ENCODE data around the gene GET3.
A peak's percentile ranks its signal among the peaks of the same experiment; 100 is the strongest.
"Not testable (repeated sequence)": the region's sequence is repeated elsewhere in the genome, so short reads cannot be mapped to it uniquely, and the experiment has no call there.

Gene GET3

GRCh38 chr19:12720296-12720695 lies 17.0 kb upstream of the GET3 start:
- DNase-seq = no peak

- peak; percentile 37 for DNase-seq
These were observed 16.2 kb upstream of the GET3 start for GRCh38 chr19:12720851-12721655.

DNA sequence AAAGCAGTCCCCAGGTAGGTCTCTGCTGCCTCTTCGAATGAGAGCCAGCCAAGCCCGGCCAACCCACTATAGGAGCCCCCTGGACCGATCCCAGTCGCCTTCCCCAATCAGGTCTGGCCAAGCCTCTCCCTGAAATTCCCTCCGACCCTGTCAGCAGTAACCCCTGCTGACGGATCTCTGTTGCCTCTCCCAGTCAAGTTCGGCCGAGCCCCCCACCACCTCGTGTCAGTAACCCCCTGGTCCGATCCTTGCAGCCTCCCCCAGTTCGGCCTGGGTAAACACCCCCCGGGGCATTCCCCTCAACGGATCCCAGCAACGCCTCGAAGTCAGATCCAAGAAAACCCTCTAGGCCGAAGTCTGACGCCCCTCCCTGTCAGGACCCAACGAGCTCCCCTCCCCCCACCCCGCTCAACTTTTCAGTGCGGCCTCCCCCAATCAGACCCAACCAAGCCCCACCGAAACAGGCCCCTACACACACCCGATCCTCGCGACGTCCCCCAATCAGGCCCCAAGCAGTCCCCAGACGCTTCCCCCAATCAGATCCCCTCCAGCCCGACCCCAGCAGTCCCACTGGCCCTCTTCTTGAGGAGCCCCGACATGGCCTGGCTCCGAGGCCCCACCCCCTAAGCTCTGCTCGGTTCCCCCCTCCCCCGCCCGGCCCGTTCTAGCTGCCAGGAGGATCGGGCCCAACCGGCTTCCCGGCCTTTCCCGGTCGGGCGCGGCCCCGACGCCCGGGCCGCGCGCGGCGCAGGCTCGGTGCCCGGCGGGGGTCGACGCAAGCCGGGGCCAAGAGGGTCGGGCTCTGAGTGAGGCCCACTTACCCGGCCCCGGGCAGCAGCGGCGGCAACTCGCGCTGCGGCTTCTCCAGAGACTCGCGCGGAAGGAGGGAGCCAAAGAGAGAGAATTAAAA lies 15.4 kb upstream of the GET3 start:
- DNase-seq = peak; percentile 69

DNA sequence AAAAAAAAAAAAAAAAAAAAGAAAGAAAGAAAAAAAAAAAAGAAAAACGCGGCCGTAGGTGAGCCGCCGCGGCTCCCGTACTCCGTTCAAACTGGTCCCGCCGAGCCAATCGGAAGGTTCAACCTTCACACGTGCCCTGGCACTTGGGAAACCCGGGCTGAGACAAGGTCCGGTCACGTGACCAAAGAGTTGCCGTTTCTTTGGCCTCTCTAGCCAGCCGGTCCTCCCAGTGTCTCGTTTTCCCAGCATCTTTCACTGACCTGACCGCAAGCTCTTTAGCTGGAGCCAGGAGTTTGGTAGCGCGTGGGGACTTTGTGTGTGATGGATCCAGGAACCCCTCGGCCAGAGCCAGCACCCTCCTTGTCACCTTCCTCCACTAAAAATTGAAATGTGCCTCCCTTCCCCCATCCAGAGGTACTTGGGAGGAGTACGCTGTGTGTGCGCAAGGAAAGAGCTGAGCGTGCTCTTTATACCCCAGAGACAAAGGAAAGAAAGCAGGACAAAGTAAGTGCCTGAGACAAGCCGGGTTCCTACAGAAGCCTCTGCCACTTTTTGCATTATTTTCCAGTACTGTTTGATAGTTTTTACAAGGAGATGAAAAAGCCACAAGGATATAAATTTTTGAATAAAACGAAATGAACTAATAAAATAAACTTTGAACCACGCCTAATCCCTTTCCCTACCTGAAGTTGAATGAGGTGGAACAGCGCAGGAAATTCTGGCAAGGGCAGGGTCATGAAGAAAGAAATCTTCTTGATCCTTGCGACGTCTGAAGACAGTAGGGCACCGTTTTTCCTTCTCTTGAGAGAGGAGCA lies 14.5 kb upstream of the GET3 start:
- DNase-seq = peak; percentile 96

- DNase-seq = no peak
These were observed 14.0 kb upstream of the GET3 start for GRCh38 chr19:12723381-12723640.

GRCh38 chr19:12723641-12724426 lies 13.5 kb upstream of the GET3 start, which contains the start of gene TNPO2:
Gene TNPO2, minus strand, starts transcription at chr19:12723932. Its CDS starts 2,955 bp downstream, at chr19:12720977.
- peak; percentile 86 for DNase-seq

- DNase-seq = not testable (repeated sequence)
These were observed 11.7 kb upstream of the GET3 start for GRCh38 chr19:12725612-12726011.

GRCh38 chr19:12726988-12727316 lies 10.3 kb upstream of the GET3 start:
- DNase-seq = no peak

DNA sequence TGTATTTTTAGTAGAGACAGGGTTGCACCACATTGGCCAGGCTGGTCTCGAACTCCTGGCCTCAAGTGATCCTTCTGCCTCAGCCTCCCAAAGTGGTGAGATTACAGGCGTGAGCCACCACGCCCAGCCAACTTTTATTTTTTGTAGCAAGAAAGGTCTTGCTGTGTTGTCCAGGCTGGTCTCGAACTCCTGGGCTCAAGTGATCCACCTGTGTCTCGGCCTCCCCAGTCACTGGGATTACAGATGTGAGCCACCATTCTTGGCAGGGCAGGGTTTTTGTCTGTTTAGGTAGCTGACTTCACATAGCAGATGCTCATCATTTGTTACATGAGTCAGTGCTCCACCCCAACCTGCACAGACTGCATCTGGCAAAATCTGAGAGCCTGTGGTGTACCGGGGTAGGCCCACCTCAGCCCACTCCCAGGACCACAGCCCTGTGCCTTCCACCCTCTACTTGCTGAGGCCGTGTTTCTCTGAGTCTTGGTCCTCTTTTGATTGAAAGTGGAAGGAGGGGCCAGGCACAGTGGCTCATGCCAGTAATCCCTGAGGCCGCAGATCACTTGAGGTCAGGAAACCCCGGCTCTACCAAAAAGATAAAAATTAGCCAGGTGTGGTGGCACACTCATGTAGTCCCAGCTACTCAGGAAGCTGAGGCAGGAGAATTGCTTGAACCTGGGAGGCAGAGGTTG lies 9.4 kb upstream of the GET3 start:
- no peak for DNase-seq

DNA sequence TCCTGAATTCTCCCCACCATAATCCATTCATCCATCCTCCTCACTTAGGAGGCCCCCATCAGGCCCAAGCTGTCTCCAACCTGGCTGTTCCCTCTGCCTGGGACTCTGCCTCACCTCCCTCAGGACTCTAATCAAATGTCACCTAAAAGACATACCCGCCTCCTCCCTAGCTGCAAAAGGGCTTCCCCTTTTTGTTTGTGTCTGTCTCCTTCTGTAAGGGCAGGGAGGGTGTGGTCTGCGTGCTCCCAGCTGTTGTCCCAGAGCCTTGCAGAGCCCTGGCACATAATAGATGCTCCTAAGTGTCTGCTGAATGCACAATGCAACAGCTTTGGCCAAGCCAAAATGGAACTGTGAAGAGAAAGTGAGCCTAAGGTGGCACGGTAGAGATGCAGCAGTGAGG lies 7.2 kb upstream of the GET3 start:
- no peak for DNase-seq

DNA sequence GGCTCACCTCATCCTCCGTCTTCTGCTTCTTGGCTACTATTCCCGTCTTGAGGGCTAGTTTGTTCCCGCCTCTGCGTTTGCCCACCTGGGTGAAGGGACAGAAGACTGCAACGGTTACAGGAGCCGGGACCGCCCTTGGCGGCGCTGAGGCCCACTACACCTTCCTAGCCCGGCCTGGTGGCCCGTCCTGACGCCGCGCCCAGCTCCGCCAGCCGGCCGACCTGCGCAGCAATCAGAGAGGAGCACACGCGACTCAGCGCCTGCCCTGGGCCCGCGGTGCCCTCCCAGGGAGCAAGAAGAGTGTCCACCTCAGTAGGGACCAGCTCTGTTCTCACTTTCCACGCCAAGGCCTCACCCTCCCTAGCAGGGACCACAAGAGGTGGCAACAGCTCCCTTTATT lies 6.0 kb upstream of the GET3 start:
- no peak for DNase-seq

DNA sequence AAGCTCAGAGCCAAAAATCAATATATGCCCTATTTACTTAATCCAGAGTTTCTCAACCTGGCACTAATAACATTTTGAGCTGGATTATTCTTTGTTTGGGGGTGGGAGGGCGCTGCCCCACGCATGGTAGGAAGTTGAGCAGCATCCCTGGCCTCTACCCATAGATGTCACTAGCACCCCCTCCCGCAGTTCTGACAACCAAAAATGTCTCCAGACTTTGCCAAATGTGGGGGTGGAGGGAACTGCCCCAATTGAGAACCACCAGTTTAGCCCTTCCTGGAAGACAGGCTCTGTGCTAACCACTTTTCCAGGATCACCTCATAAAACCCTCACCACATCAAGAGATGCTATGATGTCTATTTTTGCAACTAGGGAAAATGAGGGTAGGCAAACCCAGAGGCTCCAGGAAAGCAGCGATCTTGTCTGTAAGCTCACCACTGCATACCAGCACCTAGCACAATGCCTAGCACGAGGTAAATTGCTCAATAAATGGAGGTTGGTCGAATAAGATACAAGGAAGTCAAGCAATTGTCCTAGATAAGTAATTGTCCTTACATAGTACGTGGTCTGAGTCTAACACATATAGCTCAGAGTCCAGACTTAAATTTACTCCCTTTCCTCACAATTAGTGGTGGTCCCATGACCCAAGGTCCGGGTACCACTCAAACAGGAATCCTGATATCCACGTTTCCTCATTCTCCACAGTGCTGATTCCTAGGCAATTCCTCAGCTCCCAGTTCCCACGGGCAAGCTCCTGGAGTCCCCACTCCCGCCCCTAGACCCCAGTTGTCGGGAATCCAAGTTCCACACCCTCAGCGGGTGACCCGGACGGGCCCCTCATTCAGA lies 3.7 kb upstream of the GET3 start:
- DNase-seq = peak; percentile 77

- DNase-seq = no peak
These were observed 596 bp downstream of the GET3 start for GRCh38 chr19:12737835-12738351.

GRCh38 chr19:12745166-12745897 lies 8.0 kb downstream of the GET3 start:
- no peak for DNase-seq

DNA sequence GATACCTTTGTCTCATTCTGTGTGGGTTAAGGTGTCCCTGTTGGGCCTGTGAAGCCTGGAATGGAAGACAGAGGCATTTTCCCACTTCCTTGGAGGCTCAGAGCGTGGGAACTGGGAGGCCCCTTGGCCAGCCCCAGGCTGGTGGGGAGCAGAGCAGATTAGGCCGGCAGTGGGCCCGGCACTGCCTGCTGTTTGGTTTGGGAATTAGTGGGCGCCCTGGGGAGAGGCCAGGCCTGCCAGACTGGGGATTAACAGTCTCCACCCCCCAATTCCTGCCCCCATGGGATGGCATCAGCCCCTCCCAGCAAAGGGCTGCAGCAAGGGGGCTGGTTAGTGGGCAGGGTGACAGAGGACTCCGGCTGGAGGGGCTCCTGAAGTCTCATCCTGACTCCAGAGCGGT lies 11.2 kb downstream of the GET3 start:
- no peak for DNase-seq

DNA sequence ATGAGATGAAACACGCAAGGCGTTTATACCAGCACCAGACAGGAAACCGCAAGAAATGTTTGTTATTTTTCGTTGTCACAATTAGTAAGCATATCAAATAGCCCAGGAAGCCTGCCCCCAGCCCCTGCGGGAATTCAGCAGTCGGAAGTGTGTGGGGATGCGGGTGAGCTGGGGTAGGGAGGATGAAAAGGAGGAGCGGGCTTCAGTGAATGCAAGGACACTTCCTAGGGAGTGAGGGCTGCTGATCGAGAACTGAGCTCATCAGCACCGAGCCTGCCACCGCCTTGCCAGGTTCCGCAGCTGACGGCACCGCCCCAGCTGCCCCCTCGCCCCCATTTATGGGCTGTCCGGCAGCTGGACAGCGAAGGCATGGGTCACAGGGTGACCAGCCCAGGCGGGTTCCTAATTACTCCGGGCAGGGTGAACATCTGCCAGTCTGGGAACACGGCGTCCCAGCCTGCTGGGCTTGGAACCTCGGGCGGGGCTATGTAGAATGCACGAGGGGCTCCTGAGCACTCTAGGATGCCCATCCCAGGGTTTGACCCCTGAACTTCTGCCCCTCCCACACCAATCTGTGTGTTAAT lies 12.7 kb downstream of the GET3 start:
- DNase-seq = no peak

DNA sequence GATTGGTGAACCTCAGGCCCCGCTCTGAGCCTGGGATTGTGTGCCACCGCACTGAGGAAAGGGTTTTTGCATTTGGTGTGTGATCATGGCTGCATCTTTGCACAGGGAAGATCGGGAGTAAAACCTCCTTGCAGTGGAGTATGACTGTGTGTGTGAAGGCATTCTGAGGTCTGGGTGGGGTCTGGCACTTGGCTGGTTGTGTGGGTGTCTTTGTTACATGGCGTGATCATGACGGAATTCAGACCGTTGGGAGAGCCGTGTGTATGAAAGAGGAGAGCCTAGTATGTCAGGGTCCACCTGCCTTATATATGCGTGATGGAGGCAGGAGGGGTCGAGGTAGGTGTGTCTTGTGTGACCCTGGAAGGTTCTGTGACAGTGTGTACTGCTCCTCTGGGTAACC lies 13.6 kb downstream of the GET3 start:
- no peak for DNase-seq

DNA sequence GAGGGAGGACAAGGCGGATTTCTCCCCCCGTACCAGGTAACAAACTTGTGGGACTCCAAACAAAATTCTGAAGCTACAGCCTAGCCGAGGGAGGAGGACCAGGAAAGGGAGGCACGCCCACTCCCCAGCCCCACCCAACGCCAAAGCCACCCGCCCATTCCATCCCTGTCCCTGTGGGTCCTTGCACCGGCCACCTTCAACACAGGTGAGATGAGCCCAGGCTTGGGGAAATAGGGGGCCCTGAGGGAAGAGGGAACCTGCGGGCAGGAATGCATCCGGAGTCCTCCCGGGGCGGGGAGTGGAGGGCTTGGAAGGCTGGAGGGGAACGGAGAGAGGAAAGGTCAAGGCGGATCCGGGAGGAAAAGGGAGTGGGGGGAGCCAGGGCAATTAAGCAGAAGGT lies 14.3 kb downstream of the GET3 start, which contains the start of gene BEST2:
TSS of gene BEST2 (plus strand) at position 157 of the 400 bp plus-strand sequence. CDS start 802 bp downstream, outside the sequence.
- no peak for DNase-seq

DNA sequence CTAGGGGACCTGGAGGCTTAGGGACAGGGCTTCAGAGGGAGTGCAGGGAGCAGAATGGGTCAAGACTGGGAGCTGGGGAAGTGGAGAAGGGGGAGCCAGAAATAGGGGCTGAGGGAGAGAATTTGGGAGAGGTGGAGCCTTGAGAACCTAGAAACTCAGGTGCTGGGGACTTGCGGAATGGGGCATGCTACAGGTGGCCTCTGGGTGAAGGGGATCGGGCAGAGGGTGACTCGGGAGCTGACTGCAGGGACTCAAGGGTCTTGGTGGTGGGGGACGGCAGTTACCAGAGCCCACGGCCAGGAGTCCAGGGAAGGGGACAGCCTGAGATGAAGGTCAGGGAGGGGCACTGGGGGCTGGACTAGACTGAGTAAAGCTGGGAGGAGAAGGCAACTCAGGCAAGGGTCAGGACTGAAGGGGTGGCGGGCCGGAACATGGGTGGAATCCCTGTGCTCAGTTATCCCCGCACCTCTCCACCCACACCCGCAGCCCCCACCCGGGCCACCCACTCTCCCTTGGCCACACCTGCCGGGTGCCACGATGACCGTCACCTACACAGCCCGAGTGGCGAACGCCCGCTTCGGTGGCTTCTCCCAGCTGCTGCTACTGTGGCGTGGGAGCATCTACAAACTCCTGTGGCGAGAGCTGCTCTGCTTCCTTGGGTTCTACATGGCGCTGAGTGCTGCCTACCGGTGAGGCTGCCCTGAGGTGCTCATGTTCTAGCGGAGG lies 14.9 kb downstream of the GET3 start:
- DNase-seq = no peak
